Mesangial cell (primary cell): ENCODE data around the gene SEC62. TPM values are rescaled to one million over a fixed set of nuclear protein-coding genes. Genes with fewer than 3 reads are reported as not detected.

Experiments
- total RNA-seq: library from RNA; depleted of rRNA; stranded (reverse); fragments of >200 nt; gene quantifications from 2 replicates; pipeline ENCODE4 v1.2.3, GENCODE V29; 2015

Gene SEC62, protein sequence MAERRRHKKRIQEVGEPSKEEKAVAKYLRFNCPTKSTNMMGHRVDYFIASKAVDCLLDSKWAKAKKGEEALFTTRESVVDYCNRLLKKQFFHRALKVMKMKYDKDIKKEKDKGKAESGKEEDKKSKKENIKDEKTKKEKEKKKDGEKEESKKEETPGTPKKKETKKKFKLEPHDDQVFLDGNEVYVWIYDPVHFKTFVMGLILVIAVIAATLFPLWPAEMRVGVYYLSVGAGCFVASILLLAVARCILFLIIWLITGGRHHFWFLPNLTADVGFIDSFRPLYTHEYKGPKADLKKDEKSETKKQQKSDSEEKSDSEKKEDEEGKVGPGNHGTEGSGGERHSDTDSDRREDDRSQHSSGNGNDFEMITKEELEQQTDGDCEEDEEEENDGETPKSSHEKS
- total RNA-seq, result 12.1 and 14.6 TPM in 2 replicates

DNA sequence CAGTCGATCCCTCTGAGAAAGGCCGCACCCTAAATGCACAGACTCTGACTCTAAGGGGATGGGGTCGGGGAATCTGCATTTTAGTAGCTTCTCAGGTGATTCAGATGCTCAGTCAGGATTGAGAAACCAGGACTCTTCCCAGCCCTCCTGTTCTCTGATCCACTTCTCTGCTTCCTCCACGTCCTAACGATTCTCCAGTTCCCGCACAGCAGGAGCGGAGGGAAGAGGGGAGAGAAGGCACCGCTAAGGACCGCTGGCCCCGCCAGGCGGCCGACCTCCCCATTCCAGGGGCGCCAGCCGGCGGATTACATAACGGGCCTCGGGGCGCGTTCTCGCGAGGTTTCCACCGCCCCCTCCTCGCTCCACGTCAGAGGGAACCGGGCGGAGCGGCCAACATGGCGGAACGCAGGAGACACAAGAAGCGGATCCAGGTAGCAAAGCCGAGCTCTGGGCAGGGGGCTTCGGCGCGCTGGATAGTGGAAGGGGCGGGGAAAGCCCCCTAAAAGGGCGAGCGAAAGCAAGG, at the start of gene SEC62:
TSS of gene SEC62 (plus strand) at position 380 of the 523 bp plus-strand sequence. CDS start at position 396, 16 bp downstream.

DNA sequence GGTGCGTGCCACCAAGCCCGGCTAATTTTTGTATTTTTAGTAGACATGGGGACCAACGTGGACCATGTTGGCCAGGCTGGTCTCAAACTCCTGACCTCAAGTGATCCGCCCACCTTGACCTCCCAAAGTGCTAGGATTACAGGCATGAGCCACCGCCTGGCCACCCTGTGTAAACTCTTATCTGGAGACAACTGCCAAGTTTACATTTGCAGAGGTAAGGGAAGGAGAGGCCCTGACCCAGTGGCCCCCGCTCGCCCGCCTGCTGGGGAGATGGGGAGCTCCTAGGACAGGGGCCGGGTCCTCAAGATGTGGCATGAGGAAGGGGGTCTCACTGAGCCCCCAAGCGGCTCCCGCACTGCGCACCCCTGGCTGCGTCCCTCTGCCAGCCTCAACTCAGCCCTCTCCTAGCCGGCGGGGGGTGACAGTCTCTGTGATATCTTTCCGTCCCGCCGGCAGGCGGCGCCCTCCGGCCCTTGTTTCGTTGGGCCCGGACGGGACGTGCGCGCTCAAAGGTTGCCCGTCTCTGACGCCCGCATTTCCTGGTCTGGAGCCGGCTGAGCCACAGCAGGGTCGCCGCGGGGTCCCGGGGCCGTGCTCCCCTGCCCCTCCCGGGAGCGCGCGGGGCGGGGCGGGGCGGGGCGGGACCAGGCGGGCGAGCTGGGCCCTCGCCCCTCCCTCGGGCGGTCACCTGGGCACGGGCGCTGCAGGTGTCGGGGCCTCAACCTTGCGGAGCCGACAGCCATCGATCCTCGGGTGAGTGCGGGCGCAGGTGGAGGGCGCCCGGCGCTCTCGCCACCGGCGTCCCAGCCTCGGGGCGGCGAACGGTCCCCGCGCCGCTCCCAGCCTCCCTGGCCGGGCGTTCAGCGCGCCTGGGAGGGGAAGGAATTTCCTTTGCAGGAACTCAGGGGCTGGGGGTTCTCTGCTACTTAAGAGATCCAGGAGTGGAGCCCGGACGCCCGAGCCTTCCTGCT, 71.1 kb downstream of the SEC62 start, which contains the start of gene GPR160:
TSS of gene GPR160 (plus strand) at position 533 of the 971 bp plus-strand sequence. CDS start 45,978 bp downstream, outside the sequence.

Other genes starting within 250 kb of the SEC62 start
- gene TERC, start 201.7 kb upstream of the SEC62 start, total RNA-seq, result 67.2 and 103 TPM in 2 replicates
- 2.6 and 3.3 TPM in 2 replicates for gene ACTRT3, start 197.2 kb upstream of the SEC62 start, total RNA-seq
- gene MYNN, start 193.4 kb upstream of the SEC62 start, total RNA-seq, result 11.2 and 11.3 TPM in 2 replicates
- gene LRRIQ4, start 153.9 kb upstream of the SEC62 start, total RNA-seq, result not detected in 2 replicates
- 1.1 and 4.6 TPM in 2 replicates for gene LRRC34, start 153.9 kb upstream of the SEC62 start, total RNA-seq
- not detected in 2 replicates for gene LRRC31, start 96.9 kb upstream of the SEC62 start, total RNA-seq
- gene SAMD7, start 55.2 kb upstream of the SEC62 start, total RNA-seq, result not detected in 2 replicates
- 1.5 and 1.6 TPM in 2 replicates for gene GPR160, start 71.2 kb downstream of the SEC62 start, total RNA-seq
- gene PHC3, start 214.9 kb downstream of the SEC62 start, total RNA-seq, result 18.5 and 24.0 TPM in 2 replicates